A549 treated with RU486 at 1 μM for 4 hours (cell line): ENCODE measurements around the gene MAEA. TPM values are rescaled to one million over a fixed set of nuclear protein-coding genes. Genes with fewer than 3 reads are reported as not detected.

Source experiments
- total RNA-seq: library from RNA; stranded (reverse); fragments of 200-300 nt; extraction: Qiagen RNA extraction; gene quantifications from 5 replicates; pipeline ENCODE4 v1.2.3, GENCODE V29; 2022; ENCODE audit warnings: low read depth

Gene MAEA
- total RNA-seq = 52.1 to 67.4 TPM (median 65.9 TPM) in 5 replicates

DNA sequence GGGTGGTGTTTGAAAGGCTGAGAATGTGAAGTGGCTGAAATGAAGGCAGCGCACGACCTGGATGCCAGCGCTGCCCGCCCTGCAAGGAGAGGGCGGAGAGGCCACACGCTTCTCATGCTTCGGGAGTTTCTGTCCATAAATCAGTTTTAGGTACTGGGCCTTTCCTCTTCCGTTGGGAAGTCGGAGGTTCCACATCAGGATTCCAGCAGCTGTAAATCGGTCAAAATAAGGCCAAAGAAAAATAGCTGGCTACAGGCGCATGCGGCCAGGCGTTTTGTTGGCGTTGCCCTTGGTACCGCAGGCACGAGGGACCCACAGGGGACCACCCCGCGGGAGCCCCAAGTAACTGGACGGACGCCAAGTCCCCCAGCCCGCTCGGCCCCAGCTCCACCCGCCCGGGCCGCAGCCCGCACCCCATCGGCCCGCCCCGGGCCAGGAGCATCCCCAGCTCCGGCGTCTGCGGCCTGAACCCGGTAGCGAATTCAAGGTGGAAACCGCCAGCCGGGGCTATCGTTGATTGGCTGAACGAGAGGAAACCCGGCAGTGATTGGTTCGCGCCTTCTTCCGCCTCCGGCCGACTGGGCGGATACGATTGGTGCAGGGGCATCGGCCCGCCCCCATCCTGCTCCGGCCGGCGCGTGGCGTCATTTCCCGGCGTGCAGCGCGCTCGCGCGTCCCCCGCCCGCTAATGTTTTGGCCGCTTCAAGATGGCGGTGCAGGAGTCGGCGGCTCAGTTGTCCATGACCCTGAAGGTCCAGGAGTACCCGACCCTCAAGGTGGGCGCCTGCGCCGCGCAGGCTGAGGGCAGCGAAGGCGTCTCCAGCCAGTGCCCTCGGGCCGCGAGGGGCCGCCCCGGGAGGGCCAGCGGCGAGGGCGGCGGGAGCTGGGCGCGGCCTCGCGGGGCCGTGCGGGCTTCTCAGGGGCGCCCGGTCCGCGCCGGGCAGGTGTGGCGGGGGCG is at the start of gene MAEA:
MAEA (plus strand) TSS at position 685 of the 958 bp plus-strand sequence; CDS start at position 708, 23 bp downstream.

DNA sequence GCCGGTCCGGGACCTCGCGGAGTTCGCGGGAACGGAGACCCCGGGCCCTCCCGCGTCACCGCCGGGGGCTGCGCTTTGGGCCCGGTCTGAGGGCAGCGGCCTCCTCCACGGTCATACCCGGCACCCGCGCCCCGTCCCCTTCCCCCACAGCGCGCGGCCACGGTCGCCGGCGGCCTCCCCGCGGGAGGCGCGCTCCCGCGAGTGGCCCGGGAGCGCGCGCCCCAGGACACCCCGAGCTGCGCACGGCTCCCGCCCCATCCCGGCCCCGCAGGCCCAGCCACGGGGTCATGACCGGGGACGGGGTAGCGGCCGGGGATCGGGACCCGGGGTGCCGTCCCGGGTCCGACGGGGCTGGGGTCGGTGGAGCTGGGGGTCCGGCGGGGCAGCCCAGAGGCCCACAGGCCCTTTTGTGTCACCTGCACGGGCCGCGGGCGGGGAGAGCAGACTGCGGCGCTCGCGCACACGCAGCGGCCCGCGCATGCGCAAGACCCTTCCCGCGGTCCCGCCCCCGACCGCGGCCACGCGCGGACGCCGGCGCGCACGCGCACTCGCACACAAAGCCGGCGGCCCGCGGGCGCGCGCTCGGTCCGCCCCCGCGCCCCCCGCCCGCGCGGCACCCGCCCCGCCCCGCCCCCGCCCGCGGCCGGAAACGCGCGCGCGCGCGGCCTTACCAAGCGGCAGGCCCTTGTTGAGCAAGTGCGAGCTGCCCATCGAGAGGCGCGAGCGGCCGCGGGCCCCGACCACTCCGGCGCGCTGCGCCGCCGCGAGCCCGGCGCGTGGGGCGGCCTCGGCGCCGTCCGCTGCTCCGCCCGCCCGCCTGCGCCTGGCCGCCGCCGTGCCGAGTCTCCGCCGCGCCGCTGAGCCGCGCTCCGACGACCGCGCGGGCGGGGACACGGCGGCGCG is 41.2 kb upstream of the MAEA start, which contains the start of gene CTBP1:
CTBP1 (minus strand) TSS at position 886 of the 903 bp plus-strand sequence. CDS start 7,799 bp downstream, outside the sequence.

DNA sequence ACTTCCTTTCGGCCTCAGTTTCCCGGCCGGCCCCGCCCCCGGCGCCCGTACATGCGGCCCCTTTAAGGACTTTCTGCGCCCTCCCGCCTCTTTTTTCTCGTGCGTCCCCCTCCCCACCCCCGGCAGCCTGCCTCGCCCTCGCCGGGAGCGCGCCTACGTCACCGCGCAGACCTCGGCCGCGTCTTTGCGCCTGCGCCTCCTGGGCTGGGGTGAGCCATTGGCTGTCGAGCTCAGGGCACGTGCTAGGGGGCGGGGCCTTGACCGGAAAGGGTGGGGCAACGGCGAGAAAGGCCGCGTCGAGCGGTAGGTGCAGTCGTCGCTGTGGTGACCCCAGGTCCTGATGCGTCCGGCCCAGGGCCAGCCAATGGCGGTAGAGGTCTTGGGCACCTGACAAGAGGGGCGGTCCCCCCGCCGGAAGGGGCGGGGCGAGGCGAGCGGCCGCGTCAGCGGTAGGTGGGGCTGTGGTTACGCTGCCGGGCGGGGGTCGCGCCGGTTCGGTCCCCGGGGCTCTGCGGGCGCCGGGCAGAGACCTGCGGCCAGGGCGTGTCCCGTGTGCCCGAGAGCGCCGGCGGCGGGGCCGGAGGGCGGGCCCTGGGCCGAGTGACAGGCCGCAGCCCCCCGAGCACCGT is 57.2 kb downstream of the MAEA start, which contains the start of gene UVSSA:
UVSSA (plus strand) TSS at position 428 of the 629 bp plus-strand sequence. CDS start 884 bp downstream, outside the sequence.

Other genes starting within 250 kb of the MAEA start
- 1.8 to 4.3 TPM (median 2.7 TPM) in 5 replicates for gene RNF212, start 176.3 kb upstream of the MAEA start, total RNA-seq
- 0.20 to 0.58 TPM (median 0.26 TPM) in 5 replicates for gene SPON2, start 117.3 kb upstream of the MAEA start, total RNA-seq
- 66.1 to 92.8 TPM (median 81.0 TPM) in 5 replicates for gene CTBP1, start 40.8 kb upstream of the MAEA start, total RNA-seq
- gene UVSSA, start 57.3 kb downstream of the MAEA start, total RNA-seq = 3.6 to 5.8 TPM (median 4.3 TPM) in 5 replicates
- not detected in 5 replicates for gene NKX1-1, start 116.6 kb downstream of the MAEA start, total RNA-seq